ENCODE results near the gene SRSF2.
"Not testable (repeated sequence)": the region's sequence is repeated elsewhere in the genome, so short reads cannot be mapped to it uniquely, and the experiment has no call there.

SRSF2 gene

GRCh38 chr17:76720211-76720610 is 16.9 kb downstream of the SRSF2 start:
- no peak for DNase-seq

DNA sequence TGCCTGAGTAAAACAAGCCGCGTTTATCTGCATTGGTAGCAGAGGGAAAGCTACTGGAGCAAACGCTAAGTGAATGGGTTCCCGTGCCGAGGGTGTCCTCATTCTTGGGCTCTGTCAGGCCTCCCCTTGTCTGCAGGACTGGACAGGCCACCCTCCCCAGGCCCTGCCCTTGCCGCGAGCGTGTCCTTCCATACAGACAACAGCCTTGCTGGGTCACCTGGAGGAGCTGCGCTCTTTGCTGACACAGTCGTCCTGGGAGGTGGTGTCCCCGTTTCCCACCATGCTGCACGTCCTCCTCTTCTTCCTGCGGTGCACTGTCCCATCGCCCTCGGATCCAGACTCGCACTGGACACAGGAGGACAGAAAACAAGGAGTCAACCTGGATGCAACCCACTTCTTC is 18.6 kb downstream of the SRSF2 start:
- DNase-seq: no peak

- no peak for DNase-seq
Measured at GRCh38 chr17:76716839-76717215, 20.3 kb downstream of the SRSF2 start.

DNA sequence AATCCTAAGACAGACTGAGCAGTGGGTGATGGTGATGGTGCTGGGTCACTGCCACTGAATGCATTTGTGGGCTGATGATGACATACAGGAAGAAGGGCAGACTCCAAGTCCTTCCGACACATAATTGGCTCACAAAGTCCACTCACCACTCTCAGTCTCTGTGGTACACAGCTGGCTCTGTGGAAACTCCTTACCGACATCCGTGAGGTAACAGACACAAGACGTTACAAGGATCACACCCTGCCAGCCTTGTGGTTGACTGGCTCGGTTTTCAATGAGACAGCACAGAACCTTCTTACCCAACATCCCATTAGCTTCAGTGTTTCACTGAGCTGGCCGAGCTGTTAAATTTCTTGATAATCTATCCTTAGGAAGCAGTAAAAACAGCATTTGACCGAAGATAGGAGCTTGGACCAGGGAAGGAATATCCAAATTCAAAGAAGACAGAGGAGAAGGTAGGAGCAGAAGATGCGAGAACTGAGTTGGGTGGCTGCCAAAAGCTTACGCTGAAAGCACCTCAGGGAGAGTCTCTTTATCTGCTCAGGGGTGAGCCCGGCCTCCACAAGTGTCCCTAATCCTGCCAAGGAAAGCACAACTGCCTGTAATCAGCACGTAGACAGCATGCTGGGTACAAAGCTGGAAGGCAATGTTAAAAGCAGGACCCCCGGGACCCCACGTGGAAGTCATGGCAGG is 20.8 kb downstream of the SRSF2 start:
- no peak for DNase-seq

- no peak for DNase-seq
Measured at GRCh38 chr17:76715496-76715830, 21.7 kb downstream of the SRSF2 start.

GRCh38 chr17:76714822-76715495 is 22.2 kb downstream of the SRSF2 start:
- peak; percentile 20 for DNase-seq

DNA sequence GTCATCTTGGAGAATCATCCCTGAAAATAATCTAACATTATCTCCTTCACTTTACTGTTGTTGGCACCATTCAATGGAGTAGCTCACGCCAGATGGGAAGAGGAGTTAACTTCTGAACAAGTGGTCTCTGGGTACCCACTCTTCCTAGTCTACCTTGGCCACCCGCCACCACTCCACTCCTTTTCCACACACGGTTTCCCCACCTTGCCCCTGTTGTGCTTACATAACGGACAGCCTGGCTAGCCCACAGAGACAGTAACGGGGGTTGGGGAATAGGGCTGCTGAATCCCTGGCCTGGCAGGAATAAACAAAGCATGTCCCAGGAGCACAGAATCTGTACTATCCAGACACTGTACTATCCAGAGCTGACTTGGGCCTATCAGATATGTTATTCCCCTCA is 22.8 kb downstream of the SRSF2 start:
- no peak for DNase-seq

GRCh38 chr17:76713765-76714164 is 23.4 kb downstream of the SRSF2 start:
- no peak for DNase-seq

DNA sequence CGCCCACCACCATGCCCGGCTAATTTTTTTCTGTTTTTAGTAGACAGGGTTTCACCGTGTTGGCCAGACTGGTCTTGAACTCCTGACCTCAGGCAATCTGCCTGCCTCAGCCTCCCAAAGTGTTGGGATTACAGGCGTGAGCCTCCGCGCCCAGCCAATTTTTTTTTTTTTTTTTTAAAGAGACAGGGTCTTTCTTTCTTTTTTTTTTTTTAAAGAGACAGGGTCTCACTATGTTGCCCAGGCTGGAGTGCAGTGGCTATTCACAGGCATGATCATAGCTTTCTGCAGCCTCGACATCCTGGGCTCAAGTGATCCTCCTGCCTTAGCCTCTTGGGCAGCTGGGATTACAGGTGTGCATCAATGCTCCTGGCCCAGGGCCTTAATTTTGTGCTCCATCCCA is 24.8 kb downstream of the SRSF2 start:
- not testable (repeated sequence) for DNase-seq

- DNase-seq: peak; percentile 61
Measured at GRCh38 chr17:76710863-76711611, 26.1 kb downstream of the SRSF2 start, which contains the start of gene MXRA7. Gene MXRA7, minus strand, starts transcription at chr17:76710965. Its CDS starts 19 bp downstream, at chr17:76710946.

DNA sequence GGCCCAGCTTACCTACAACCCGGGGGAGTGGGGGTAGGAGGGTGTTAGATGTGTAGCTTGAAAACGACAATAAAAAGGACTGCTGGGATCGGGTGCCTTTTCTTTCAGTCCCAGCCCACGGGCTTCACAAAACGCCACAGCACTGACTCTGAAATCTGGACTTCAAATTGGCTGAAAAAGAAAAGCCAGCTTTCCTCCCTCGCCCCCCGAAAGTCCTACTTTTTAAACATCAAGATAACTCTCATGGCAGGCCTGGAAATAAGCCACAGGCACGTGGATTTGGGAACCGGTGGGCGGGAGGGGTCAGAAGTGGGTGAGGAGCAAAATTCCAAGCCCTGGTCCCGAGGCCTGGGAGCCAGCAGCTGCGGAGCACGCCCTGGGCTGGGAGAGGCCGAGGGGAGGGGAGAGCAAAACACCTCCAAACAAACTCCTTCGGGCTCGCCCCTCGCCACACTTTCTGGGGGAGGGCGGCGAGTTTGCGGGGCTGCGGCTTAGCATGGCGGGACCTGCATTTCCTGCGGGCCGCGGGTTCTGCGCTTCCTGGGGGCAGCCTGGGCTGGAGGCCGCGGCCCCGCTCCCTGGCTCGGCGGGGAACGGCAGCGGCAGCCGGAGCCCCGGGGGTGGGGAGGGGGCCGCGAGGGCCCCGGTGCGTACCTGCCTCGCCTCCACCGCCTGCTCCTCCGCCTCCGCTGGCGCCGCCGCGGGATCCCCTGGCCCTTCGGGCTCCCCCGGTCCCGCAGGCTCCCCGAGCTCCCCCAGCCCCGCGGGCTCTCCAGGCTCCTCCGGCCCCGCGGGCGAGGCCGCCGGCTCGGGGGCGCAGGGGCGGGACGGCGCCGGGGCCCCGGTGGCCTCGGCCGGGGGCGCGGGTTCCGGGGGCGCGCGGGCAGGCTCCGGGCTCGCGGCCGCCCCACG is 26.9 kb downstream of the SRSF2 start:
- DNase-seq: not testable (repeated sequence)

- no peak for DNase-seq
Measured at GRCh38 chr17:76709077-76709950, 27.8 kb downstream of the SRSF2 start.

- DNase-seq: peak; percentile 72
Measured at GRCh38 chr17:76707985-76708807, 28.9 kb downstream of the SRSF2 start.

DNA sequence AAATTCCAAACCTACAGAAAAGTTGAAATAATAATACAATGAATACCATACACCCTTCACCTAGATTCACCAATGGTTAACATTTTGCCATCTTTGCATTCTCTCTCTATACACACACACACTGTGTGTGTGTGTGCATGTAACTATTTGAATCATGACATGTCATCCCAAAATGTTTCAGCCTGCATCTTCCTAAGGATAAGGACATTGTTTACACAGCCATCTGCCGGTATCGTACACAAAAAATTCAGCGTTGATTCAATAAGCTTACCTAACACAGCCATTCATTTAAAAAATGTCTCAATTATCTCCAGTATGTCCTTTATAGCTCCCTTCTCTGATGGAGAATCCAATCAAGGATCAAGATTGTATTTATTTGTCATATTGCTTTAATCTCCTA is 30.3 kb downstream of the SRSF2 start:
- no peak for DNase-seq

DNA sequence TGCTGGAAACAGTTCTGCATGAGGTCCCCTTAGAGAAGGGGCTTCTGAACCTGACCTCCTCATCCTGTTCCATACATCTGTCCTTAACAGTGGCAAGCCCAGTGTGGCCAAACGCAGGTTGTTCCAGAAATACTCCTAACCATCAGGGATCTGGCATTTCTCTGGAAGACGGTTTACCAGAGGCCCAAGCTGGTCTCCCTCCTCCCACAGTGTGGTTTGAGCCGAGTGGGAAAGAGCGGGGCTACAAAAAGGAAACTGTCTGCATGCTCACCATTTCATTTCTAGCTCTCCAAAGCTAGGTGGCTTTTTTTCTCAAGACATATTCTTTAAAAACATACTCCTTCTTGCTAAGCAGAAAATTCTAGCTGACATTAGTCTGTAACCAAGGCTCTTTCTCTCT is 32.3 kb downstream of the SRSF2 start:
- DNase-seq: no peak

DNA sequence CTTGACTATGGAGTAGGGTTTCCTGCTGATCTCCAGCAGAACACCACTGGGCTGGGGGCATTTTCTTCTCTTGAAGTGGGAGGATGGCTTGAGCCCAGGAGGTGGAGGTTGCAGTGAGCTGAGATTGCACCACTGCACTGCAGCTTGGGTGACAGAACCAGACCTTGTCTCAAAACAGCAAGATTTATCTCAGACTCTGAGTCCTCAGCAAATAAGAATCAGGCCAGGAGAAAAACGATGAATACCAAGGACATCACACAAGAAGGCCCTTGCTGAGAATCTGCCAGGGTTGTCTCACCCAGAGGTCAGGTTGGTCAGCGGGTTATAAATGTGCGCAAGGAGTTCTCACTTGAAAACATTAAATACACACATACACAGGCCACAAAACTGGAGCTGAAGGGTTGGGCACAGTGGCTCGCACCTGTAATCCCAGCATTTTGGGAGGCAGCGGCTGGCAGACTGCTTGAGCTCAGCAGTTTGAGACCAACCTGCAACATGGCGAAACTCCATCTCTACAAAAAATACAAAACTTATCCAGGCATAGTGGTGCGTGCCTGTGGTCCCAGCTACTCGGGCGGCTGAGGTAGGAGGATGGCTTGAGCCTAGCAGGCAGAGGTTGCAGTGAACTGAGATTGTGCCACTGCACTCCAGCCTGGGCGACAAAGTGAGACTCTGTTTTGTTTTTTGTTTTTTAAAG is 34.0 kb downstream of the SRSF2 start:
- no peak for DNase-seq

DNA sequence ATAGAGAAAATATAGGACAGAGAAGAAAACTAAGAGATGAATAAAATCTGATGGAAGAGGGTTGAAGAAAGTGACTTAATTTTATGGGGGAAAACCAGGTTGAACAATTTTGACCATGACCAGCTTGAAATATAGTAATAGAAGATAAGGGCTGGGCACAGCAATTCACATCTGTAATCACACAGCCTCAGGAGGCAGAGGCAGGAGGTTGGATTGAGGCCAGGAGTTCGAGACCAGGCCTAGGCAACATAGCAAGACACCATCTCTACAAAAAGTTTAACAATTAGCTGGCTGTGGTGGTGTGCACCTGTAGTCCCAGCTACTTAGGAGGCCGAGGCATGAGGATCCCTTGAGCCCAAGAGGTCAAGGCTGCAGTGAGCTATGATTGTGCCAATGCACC is 35.1 kb downstream of the SRSF2 start:
- no peak for DNase-seq

DNA sequence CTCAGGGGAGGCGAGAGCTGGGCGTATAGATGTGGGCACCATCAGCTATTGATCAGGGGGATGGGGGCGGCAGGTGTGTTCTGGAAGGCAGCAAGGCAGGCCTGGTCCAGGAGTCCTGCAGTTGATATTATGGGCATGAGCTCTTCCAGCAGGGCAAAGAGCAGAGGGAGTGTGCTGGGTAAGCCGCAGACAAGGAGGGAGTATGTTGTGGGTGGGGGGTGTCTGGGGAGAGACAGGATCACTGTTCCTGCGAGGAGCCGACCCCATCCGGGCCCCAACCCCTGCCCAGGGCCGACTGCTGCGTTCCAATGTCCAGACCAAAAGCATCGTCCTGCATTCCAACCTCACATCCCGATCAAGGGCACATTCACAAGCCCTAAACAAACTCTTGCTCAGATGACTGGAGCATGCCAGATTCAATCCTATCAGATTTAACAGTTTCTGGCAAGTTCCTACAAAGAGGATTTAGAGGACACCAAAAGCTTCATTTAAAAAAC is 35.6 kb downstream of the SRSF2 start:
- DNase-seq: no peak

DNA sequence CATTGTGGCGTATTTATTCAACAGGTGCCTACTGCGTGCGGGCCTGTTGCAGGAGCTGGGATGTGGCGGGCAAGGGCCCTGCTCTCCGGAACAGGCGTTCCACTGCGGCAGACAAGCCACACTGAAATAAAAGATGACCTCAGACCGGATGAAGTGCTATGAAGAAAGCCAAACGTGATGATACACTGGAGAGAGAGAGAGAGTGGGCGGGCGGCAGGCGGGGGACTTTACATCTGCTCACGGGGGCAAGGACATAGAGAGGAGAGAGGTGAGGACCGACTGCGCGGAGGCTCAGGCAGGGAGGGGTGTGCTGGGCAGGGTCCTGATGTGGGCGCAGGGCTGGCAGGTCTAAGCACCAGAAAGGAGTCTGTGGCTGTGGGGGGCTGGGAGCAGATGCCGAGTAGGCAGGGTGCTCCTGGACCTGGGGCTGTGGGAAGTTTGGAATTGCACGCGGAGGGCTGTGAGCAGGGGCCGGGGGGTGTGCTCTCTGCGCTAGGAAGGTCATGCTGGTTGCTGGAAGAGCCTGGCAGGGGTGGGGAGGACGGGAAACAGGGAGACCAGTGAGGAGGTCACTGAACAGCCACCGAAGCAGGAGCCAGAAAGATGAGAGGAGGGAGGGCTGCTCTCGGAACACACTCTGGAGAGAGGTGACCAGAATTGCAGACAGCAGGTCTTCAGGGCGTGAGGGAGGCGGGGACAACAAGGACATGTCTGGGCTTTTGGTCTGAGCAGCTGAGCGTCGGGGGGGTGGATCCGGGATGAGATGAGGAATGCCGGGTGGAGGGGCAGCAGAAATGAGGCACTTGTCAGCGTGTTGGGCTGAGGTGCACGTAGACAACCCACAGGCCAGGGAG is 36.3 kb downstream of the SRSF2 start:
- DNase-seq: peak; percentile 86
